Epithelial cell of proximal tubule (primary cell): ENCODE data around the gene ABCA9. TPM values are rescaled to one million over a fixed set of nuclear protein-coding genes. Genes with fewer than 3 reads are reported as not detected.
A peak's percentile ranks its signal among the peaks of the same experiment; 100 is the strongest.
"Not testable (repeated sequence)": the region's sequence is repeated elsewhere in the genome, so short reads cannot be mapped to it uniquely, and the experiment has no call there.

ENCODE experiments used
- DNase-seq: peaks from one replicate; pipeline ENCODE4 v3.0.0-alpha.2; 2011; ENCODE audit warnings: low read depth
- H3K4me3 ChIP-seq: 2 replicates; pipeline ENCODE4 v1.5.1; 2011; ENCODE audit warnings: low read depth, mild to moderate bottlenecking, low read length
- CTCF ChIP-seq: conservative IDR thresholded peaks from 2 replicates; pipeline ENCODE4 v1.5.1; 2012; ENCODE audit warnings: low read depth, mild to moderate bottlenecking, low read length
- total RNA-seq: library from RNA; depleted of rRNA; stranded (reverse); fragments of >200 nt; gene quantifications from 2 replicates; pipeline ENCODE4 v1.2.3, GENCODE V29; 2015

Gene ABCA9
- total RNA-seq, 1 donor from 2014 or later = not detected

GRCh38 chr17:69075823-69076222 is 15.1 kb upstream of the ABCA9 start:
- no peak for DNase-seq
- TF ChIP-seq CTCF = no peak
- no peak overlapping the region for H3K4me3 ChIP-seq

- DNase-seq, H3K4me3 ChIP-seq: not testable (repeated sequence)
Measured at GRCh38 chr17:69073392-69073791, 12.7 kb upstream of the ABCA9 start.

GRCh38 chr17:69072803-69073256 is 12.1 kb upstream of the ABCA9 start:
- not testable (repeated sequence) for H3K4me3 ChIP-seq, DNase-seq

- H3K4me3 ChIP-seq, DNase-seq: not testable (repeated sequence)
Measured at GRCh38 chr17:69071233-69071586, 10.5 kb upstream of the ABCA9 start.

GRCh38 chr17:69070378-69071232 is 9.9 kb upstream of the ABCA9 start:
- not testable (repeated sequence) for DNase-seq, H3K4me3 ChIP-seq

GRCh38 chr17:69069226-69069750 is 8.6 kb upstream of the ABCA9 start:
- no peak overlapping the region for H3K4me3 ChIP-seq
- DNase-seq = no peak
- no peak for TF ChIP-seq CTCF

GRCh38 chr17:69067274-69068047 is 6.7 kb upstream of the ABCA9 start:
- DNase-seq = no peak
- peak; percentile 35 for TF ChIP-seq CTCF

GRCh38 chr17:69066482-69066881 is 5.8 kb upstream of the ABCA9 start:
- DNase-seq = no peak
- no peak for TF ChIP-seq CTCF

More at GRCh38 chr17:69067274-69068047, 6.7 kb upstream of the ABCA9 start:
- no peak overlapping the region for H3K4me3 ChIP-seq

GRCh38 chr17:69065113-69065512 is 4.4 kb upstream of the ABCA9 start:
- no peak for DNase-seq
- no peak for TF ChIP-seq CTCF
- H3K4me3 ChIP-seq = no peak overlapping the region

More at GRCh38 chr17:69066482-69066881, 5.8 kb upstream of the ABCA9 start:
- no peak overlapping the region for H3K4me3 ChIP-seq
